Upper lobe of left lung (tissue), 4 donors: Measurements from ENCODE around the gene RNF26.

ENCODE experiments used
- POLR2A ChIP-seq, 4 donors: fragments of 450-650 bp; IDR thresholded peaks; one replicate each; pipeline ENCODE4 v1.5.1; 2016 to 2017; ENCODE audit warnings: antibody characterized with exemption in 4 of 4, mild to moderate bottlenecking in 2 of 4
- TF ChIP-seq, protein P1 (sequence below), 6 experiments: fragments of 450-650 bp in 4 of 6; fragments of 200-600 bp in 2 of 6; sonication (generic) in 2 of 6; IDR thresholded peaks; one replicate each; pipeline ENCODE4 v1.5.1; 2016 to 2019; ENCODE audit warnings: antibody characterized with exemption in 6 of 6

DNA sequence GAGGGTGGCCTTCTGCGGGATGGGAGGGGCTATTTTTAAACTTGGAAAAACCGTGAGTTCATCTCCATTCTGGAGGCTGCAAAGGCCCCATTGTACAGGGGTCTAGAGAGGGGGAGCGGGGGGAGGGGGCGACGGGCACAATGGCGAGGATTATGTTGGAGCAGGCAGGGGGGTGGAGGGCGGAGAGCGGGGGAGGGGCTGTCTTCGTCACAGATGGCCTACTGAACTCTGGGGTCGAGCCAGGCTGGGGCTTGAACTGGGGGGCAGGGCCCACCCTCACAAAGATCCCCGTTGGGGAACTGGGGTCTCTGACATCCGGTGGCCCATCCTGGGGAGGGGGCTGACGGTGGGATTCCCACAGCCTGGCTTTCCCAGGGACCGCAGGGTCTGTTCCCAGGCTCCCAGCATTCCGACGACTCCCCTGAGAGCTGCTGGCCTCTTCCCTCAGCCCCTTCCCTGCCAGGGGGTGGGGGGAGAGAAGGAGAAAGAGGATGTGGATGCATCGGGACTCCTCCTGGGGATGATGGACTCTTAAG, 14.0 kb upstream of the RNF26 start:
- TF ChIP-seq POLR2A (IDR thresholded peaks at IDR 0.05), result no peak
- TF ChIP-seq, protein P1, sequence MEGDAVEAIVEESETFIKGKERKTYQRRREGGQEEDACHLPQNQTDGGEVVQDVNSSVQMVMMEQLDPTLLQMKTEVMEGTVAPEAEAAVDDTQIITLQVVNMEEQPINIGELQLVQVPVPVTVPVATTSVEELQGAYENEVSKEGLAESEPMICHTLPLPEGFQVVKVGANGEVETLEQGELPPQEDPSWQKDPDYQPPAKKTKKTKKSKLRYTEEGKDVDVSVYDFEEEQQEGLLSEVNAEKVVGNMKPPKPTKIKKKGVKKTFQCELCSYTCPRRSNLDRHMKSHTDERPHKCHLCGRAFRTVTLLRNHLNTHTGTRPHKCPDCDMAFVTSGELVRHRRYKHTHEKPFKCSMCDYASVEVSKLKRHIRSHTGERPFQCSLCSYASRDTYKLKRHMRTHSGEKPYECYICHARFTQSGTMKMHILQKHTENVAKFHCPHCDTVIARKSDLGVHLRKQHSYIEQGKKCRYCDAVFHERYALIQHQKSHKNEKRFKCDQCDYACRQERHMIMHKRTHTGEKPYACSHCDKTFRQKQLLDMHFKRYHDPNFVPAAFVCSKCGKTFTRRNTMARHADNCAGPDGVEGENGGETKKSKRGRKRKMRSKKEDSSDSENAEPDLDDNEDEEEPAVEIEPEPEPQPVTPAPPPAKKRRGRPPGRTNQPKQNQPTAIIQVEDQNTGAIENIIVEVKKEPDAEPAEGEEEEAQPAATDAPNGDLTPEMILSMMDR (IDR thresholded peaks at IDR 0.05), result no peak
